DMS53 treated with DMSO at 0.1 percent for 48 hours (cell line): ENCODE data around the gene HADHA.

ENCODE experiments used
- DNase-seq: peaks from one replicate; lab custom pipeline; 2025; ENCODE audit not compliant: unreplicated experiment; lab: John Stamatoyannopoulos, UW

HADHA gene

GRCh38 chr2:26195040-26195984 lies 49.1 kb downstream of the HADHA start:
- DNase-seq = no peak

GRCh38 chr2:26193578-26194231 lies 50.7 kb downstream of the HADHA start:
- DNase-seq = no peak

- DNase-seq = no peak
These were observed 52.9 kb downstream of the HADHA start for GRCh38 chr2:26191316-26192159.

GRCh38 chr2:26190369-26190768 lies 54.1 kb downstream of the HADHA start:
- DNase-seq = no peak

GRCh38 chr2:26189751-26190150 lies 54.7 kb downstream of the HADHA start:
- DNase-seq = no peak

GRCh38 chr2:26189123-26189522 lies 55.3 kb downstream of the HADHA start:
- DNase-seq = no peak

GRCh38 chr2:26187537-26188104 lies 56.8 kb downstream of the HADHA start:
- DNase-seq = no peak

GRCh38 chr2:26187114-26187513 lies 57.3 kb downstream of the HADHA start:
- no peak for DNase-seq

GRCh38 chr2:26185954-26186770 lies 58.3 kb downstream of the HADHA start:
- no peak for DNase-seq

- DNase-seq = no peak
These were observed 59.0 kb downstream of the HADHA start for GRCh38 chr2:26185304-26185928.

GRCh38 chr2:26184555-26185303 lies 59.7 kb downstream of the HADHA start:
- DNase-seq = peak; percentile 61

- DNase-seq = no peak
These were observed 60.3 kb downstream of the HADHA start for GRCh38 chr2:26184121-26184520.

GRCh38 chr2:26182887-26183630 lies 61.4 kb downstream of the HADHA start:
- no peak for DNase-seq

- no peak for DNase-seq
These were observed 62.0 kb downstream of the HADHA start for GRCh38 chr2:26182441-26182840.

- no peak for DNase-seq
These were observed 65.0 kb downstream of the HADHA start for GRCh38 chr2:26179446-26179913.

GRCh38 chr2:26178746-26179436 lies 65.5 kb downstream of the HADHA start:
- no peak for DNase-seq

- DNase-seq = no peak
These were observed 66.2 kb downstream of the HADHA start for GRCh38 chr2:26178246-26178645.

GRCh38 chr2:26177122-26177521 lies 67.3 kb downstream of the HADHA start:
- no peak for DNase-seq
